Measurements from ENCODE around the gene PRPF31. TPM values are rescaled to one million over a fixed set of nuclear protein-coding genes. Genes with fewer than 3 reads are reported as not detected.

The PRPF31 gene
- total RNA-seq, 4 donors from 2014 or later, result 51.6 to 67.1 (median 53.8) TPM

GRCh38 chr19:54077334-54077733, 38.2 kb upstream of the PRPF31 start:
- Histone ChIP-seq H3K4me1 (no peaks in the 10 kb centered on the region), H3K27me3 (peaks cover 19% of the 10 kb centered on the region), H3K4me3 (no peak overlapping the region), H3K36me3 (no peaks in the 10 kb centered on the region), H3K27ac (no peak overlapping the region), H3K9me3 (peaks cover 0 to 17% (median 0%) of the 10 kb centered on the region in 3 donors)
- no peak for ATAC-seq
- 73 to 77% methylated on average over 3 to 5 of the region's 5 CpGs for WGBS, 2 donors (ENCODE audit: low coverage in 1 of 2)
- no peak for TF ChIP-seq POLR2AphosphoS5 (IDR thresholded peaks at IDR 0.05)
- TF ChIP-seq EP300 (IDR thresholded peaks at IDR 0.05), result no peak
- no peak for TF ChIP-seq POLR2A (IDR thresholded peaks at IDR 0.05)
- TF ChIP-seq CTCF (IDR thresholded peaks at IDR 0.05), result no peak

DNA sequence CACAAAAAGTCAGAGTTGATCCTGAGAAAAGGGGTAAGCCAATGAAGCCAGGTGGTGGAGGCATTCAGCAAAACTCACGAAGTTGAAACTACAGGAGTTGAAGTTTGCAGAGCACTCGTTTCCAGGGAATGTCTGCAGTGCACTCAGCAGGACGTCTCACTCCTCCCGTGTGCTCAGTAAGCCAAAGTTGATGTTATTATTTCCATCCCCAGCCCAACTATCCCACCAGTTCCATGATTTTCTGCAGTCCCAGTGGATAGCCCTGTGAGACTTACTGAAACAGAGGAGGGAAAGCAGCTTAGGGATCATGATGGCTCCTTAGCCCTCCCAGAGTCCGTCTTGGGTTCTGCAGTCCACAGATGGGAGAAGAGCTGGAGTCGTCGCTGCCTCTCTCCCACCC, 34.5 kb upstream of the PRPF31 start, which contains the start of gene TARM1:
Gene TARM1 (minus strand): TSS at position 334 of the 400 bp plus-strand sequence. CDS start 25 bp downstream, at position 309.
- H3K36me3 ChIP-seq, result no peaks in the 10 kb centered on the region
- WGBS, 2 donors (ENCODE audit: low coverage in 1 of 2), result 50 to 80% methylated on average over 3 to 5 of the region's 7 CpGs
- peaks cover 0 to 35% (median 0%) of the 10 kb centered on the region in 3 donors for H3K9me3 ChIP-seq
- H3K27ac ChIP-seq, result no peak within 1 kb of the TSS
- no peak within 1 kb of the TSS for H3K4me3 ChIP-seq
- TF ChIP-seq POLR2A (IDR thresholded peaks at IDR 0.05) (no peak), EP300 (IDR thresholded peaks at IDR 0.05) (no peak), POLR2AphosphoS5 (IDR thresholded peaks at IDR 0.05) (no peak), CTCF (IDR thresholded peaks at IDR 0.05) (no peak)
- H3K4me1 ChIP-seq, result no peaks in the 10 kb centered on the region
- ATAC-seq, result no peak
- H3K27me3 ChIP-seq, result peaks cover 26% of the 10 kb centered on the region

GRCh38 chr19:54084410-54084809, 31.1 kb upstream of the PRPF31 start:
- TF ChIP-seq POLR2AphosphoS5 (IDR thresholded peaks at IDR 0.05) (no peak), CTCF (IDR thresholded peaks at IDR 0.05) (no peak), POLR2A (IDR thresholded peaks at IDR 0.05) (no peak), EP300 (IDR thresholded peaks at IDR 0.05) (no peak)
- Histone ChIP-seq H3K9me3 (peaks cover 0 to 35% (median 0%) of the 10 kb centered on the region in 3 donors), H3K4me3 (no peak overlapping the region), H3K27ac (no peak overlapping the region), H3K27me3 (peaks cover 24% of the 10 kb centered on the region), H3K4me1 (no peaks in the 10 kb centered on the region), H3K36me3 (no peaks in the 10 kb centered on the region)
- 71 to 79% methylated on average over 2 of the region's 3 CpGs for WGBS, 2 donors (ENCODE audit: low coverage in 1 of 2)
- no peak for ATAC-seq

- Histone ChIP-seq H3K36me3 (no peaks in the 10 kb centered on the region), H3K27me3 (peaks cover 36% of the 10 kb centered on the region), H3K4me1 (peaks cover 0 to 23% (median 4%) of the 10 kb centered on the region in 3 donors), H3K4me3 (no peak overlapping the region), H3K9me3 (no peaks in the 10 kb centered on the region), H3K27ac (no peak overlapping the region)
- TF ChIP-seq CTCF (IDR thresholded peaks at IDR 0.05) (no peak), EP300 (IDR thresholded peaks at IDR 0.05) (no peak), POLR2AphosphoS5 (IDR thresholded peaks at IDR 0.05) (no peak), POLR2A (IDR thresholded peaks at IDR 0.05) (no peak)
- no peak for ATAC-seq
- WGBS, 2 donors (ENCODE audit: low coverage in 1 of 2), result 78 to 90% methylated on average over 4 to 16 of the region's 17 CpGs
These were observed 21.0 kb upstream of the PRPF31 start for GRCh38 chr19:54094426-54095000.
